SK-N-SH (cell line): ENCODE measurements around the gene AP4M1. TPM values are rescaled to one million over a fixed set of nuclear protein-coding genes. Genes with fewer than 3 reads are reported as not detected.

Experiments used
- CTCF ChIA-PET: fragments of 300-600, 350-600 bp; formaldehyde crosslinking; extraction: SDS; loops from one replicate; lab custom pipeline; 2021; lab: Yijun Ruan, JAX
- POLR2A ChIA-PET: fragments of 350-600 bp; sonication (Branson Sonifier 250); formaldehyde crosslinking; extraction: SDS; loops from one replicate; lab custom pipeline; 2020; ENCODE audit warnings: antibody characterized with exemption, inconsistent platforms; lab: Yijun Ruan, JAX
- DNase-seq: peaks from one replicate; pipeline ENCODE4 v3.0.0; 2012
- H2AFZ ChIP-seq: fragments of 200-600 bp; sonication (generic); 2 replicates; pipeline ENCODE4 v1.8.1; 2016; ENCODE audit warnings: antibody characterized with exemption, mild to moderate bottlenecking, low read depth
- H3F3A ChIP-seq: fragments of 200-600 bp; sonication (generic); replicated peaks from 2 replicates; pipeline ENCODE3; 2016; ENCODE audit warnings: antibody characterized with exemption, mild to moderate bottlenecking; ENCODE audit not compliant: insufficient read depth
- H3K27ac ChIP-seq, 2 experiments: fragments of 200-500 bp in 1 of 2; fragments of 200-600 bp in 1 of 2; sonication (Bioruptor generic) in 1 of 2; sonication (generic), shearing (Covaris generic) in 1 of 2; 2 replicates each; pipeline versions ENCODE4 v1.5.1 to v1.6.1; 2014 to 2016; ENCODE audit warnings: low read depth in 2 of 2, inconsistent platforms in 1 of 2, low read length in 1 of 2, mild to moderate bottlenecking in 1 of 2, mixed read lengths in 1 of 2
- H3K27me3 ChIP-seq: fragments of 200-600 bp; sonication (generic), shearing (Covaris generic); 2 replicates; pipeline ENCODE4 v1.6.1; 2016; ENCODE audit warnings: mixed run types; ENCODE audit not compliant: insufficient read depth
- H3K36me3 ChIP-seq, 2 experiments: fragments of 200-500 bp in 1 of 2; fragments of 200-600 bp in 1 of 2; sonication (Bioruptor generic) in 1 of 2; sonication (generic) in 1 of 2; replicated peaks in 1 of 2; 2 replicates each; pipeline versions ENCODE3 to v1.5.1; 2014 to 2016; ENCODE audit warnings: low read length in 1 of 2, mild to moderate bottlenecking in 1 of 2; ENCODE audit not compliant: insufficient read depth in 2 of 2, control insufficient read depth in 1 of 2
- H3K4me1 ChIP-seq, 2 experiments: fragments of 200-500 bp in 1 of 2; fragments of 200-600 bp in 1 of 2; sonication (Bioruptor generic) in 1 of 2; sonication (generic), shearing (Covaris generic) in 1 of 2; 2 replicates each; pipeline versions ENCODE4 v1.5.1 to v1.6.1; 2014 to 2016; ENCODE audit warnings: low read depth in 1 of 2, low read length in 1 of 2, mixed run types in 1 of 2; ENCODE audit not compliant: insufficient read depth in 2 of 2, control insufficient read depth in 1 of 2
- H3K4me2 ChIP-seq: fragments of 200-600 bp; sonication (generic), shearing (Covaris generic); 2 replicates; pipeline ENCODE4 v1.6.1; 2017; ENCODE audit warnings: mixed run types
- H3K4me3 ChIP-seq, 2 experiments: fragments of 200-500 bp in 1 of 2; fragments of 200-600 bp in 1 of 2; sonication (Bioruptor generic) in 1 of 2; sonication (generic), shearing (Covaris generic) in 1 of 2; 2 replicates each; pipeline versions ENCODE4 v1.5.1 to v1.8.1; 2014 to 2016; ENCODE audit warnings: low read depth in 2 of 2, inconsistent platforms in 1 of 2, low read length in 1 of 2, mild to moderate bottlenecking in 1 of 2, mixed read lengths in 1 of 2, moderate library complexity in 1 of 2
- H3K79me2 ChIP-seq: fragments of 200-600 bp; sonication (generic); 2 replicates; pipeline ENCODE4 v1.8.1; 2017; ENCODE audit warnings: mild to moderate bottlenecking; ENCODE audit not compliant: insufficient read depth
- H3K9ac ChIP-seq: fragments of 200-600 bp; sonication (generic); 2 replicates; pipeline ENCODE4 v1.6.1; 2017; ENCODE audit warnings: mixed run types
- H3K9me2 ChIP-seq: fragments of 200-600 bp; sonication (generic); 2 replicates; pipeline ENCODE4 v1.6.1; 2017; ENCODE audit warnings: mixed run types
- H3K9me3 ChIP-seq: fragments of 200-600 bp; sonication (generic); 2 replicates; pipeline ENCODE4 v1.6.1; 2017; ENCODE audit warnings: mixed run types, mild to moderate bottlenecking, moderate library complexity
- H4K20me1 ChIP-seq: fragments of 200-600 bp; sonication (generic); 2 replicates; pipeline ENCODE4 v1.6.1; 2017; ENCODE audit warnings: mild to moderate bottlenecking, mixed run types; ENCODE audit not compliant: insufficient read depth
- CHD2 ChIP-seq: fragments of 150-350 bp; IDR thresholded peaks from 2 replicates; pipeline ENCODE4 v1.6.1; 2018; ENCODE audit warnings: low read length; ENCODE audit not compliant: partially characterized antibody
- EZH2phosphoT487 ChIP-seq: fragments of 200-600 bp; sonication (generic); IDR thresholded peaks from 2 replicates; pipeline ENCODE4 v1.6.1; 2017; ENCODE audit warnings: low read depth, mixed run types, mild to moderate bottlenecking, antibody characterized with exemption, moderate library complexity, borderline replicate concordance
- FOSL2 ChIP-seq: IDR thresholded peaks from 2 replicates; pipeline ENCODE4 v1.4.0; 2012; ENCODE audit warnings: low read depth, mild to moderate bottlenecking, moderate library complexity, borderline replicate concordance
- FOXJ3 ChIP-seq: sonication (generic); formaldehyde crosslinking; IDR thresholded peaks from 2 replicates; pipeline ENCODE4 v1.5.1; 2020; ENCODE audit warnings: mild to moderate bottlenecking, missing genetic modification reagents
- FOXM1 ChIP-seq: IDR thresholded peaks from 2 replicates; pipeline ENCODE4 v1.4.0; 2012; ENCODE audit warnings: low read depth, mild to moderate bottlenecking
- GATA2 ChIP-seq: sonication (generic); formaldehyde crosslinking; IDR thresholded peaks from 2 replicates; pipeline ENCODE4 v1.5.0; 2020; ENCODE audit warnings: mild to moderate bottlenecking, missing genetic modification reagents
- IRF3 ChIP-seq: fragments of 150-350 bp; IDR thresholded peaks from 2 replicates; pipeline ENCODE4 v1.6.1; 2016; ENCODE audit warnings: mild to moderate bottlenecking, low read depth, low read length
- JUND ChIP-seq: IDR thresholded peaks from 2 replicates; pipeline ENCODE4 v1.4.0; 2012
- MAX ChIP-seq: IDR thresholded peaks from 2 replicates; pipeline ENCODE4 v1.4.0; 2012; ENCODE audit warnings: low read depth
- NFIC ChIP-seq: IDR thresholded peaks from 2 replicates; pipeline ENCODE4 v1.4.0; 2012; ENCODE audit warnings: borderline replicate concordance
- POLR2AphosphoS5 ChIP-seq: IDR thresholded peaks from 2 replicates; pipeline ENCODE4 v1.6.1; 2012; ENCODE audit warnings: low read depth, low read length
- RCOR1 ChIP-seq: fragments of 150-350 bp; IDR thresholded peaks from 2 replicates; pipeline ENCODE4 v1.6.1; 2017; ENCODE audit warnings: antibody characterized with exemption, low read length
- RFX5 ChIP-seq: IDR thresholded peaks from 2 replicates; pipeline ENCODE4 v1.6.1; 2012; ENCODE audit warnings: mild to moderate bottlenecking, improper control_type of control experiment, low read length
- SIN3A ChIP-seq: IDR thresholded peaks from 2 replicates; pipeline ENCODE4 v1.6.1; 2012; ENCODE audit warnings: low read depth, mild to moderate bottlenecking, low read length, moderate library complexity, borderline replicate concordance
- TAF1 ChIP-seq: IDR thresholded peaks from 2 replicates; pipeline ENCODE4 v1.6.1; 2012; ENCODE audit warnings: low read depth, mild to moderate bottlenecking, low read length, moderate library complexity, borderline replicate concordance
- TCF12 ChIP-seq: IDR thresholded peaks from 2 replicates; pipeline ENCODE4 v1.4.0; 2012
- USF2 ChIP-seq: fragments of 150-350 bp; IDR thresholded peaks from 2 replicates; pipeline ENCODE4 v1.6.1; 2017; ENCODE audit warnings: antibody characterized with exemption, low read length, low read depth, borderline replicate concordance
- ZBTB33 ChIP-seq: IDR thresholded peaks from 2 replicates; pipeline ENCODE4 v1.4.0; 2012; ENCODE audit warnings: low read depth, borderline replicate concordance
- WGBS: methylation state at CpG from one replicate; pipeline ENCODE4 v1.1.6; 2017; ENCODE audit warnings: low lambda C conversion rate; 5-methylcytosine and 5-hydroxymethylcytosine counted together
- polyA plus RNA-seq, 3 experiments: library from polyadenylated mRNA; depleted of rRNA; stranded (reverse); fragments of >200 nt; gene quantifications; 2 replicates each; pipeline ENCODE4 v1.2.3, GENCODE V29; 2012

Gene AP4M1
- polyA plus RNA-seq, 1 of the 3 experiments (the other 2 are of a cell fraction), result 35.0 TPM

- Histone ChIP-seq H3K9ac (no peak overlapping the region), H3F3A (peaks cover 32% of the 10 kb centered on the region), H3K79me2 (peaks cover 3% of the 10 kb centered on the region; the same call in 1 of the 2 replicates), H3K36me3 (peaks cover 39 to 47% of the 10 kb centered on the region in 2 experiments), H4K20me1 (no peaks in the 10 kb centered on the region), H2AFZ (no peak overlapping the region), H3K4me3 (no peak overlapping the region), H3K9me2 (no peaks in the 10 kb centered on the region), H3K4me2 (no peak overlapping the region), H3K4me1 (peaks cover 0 to 2% of the 10 kb centered on the region in 2 experiments; a peak in 2 of 4 replicates), H3K9me3 (no peaks in the 10 kb centered on the region), H3K27me3 (no peaks in the 10 kb centered on the region), H3K27ac (no peak overlapping the region)
- TF ChIP-seq ZBTB33 (no peak), FOXM1 (no peak), JUND (no peak), FOSL2 (no peak), TCF12 (no peak), POLR2AphosphoS5 (no peak), SIN3A (no peak), TAF1 (no peak), RCOR1 (no peak), IRF3 (no peak), MAX (no peak), EZH2phosphoT487 (no peak), FOXJ3 (CRISPR knock-in tag) (no peak), NFIC (no peak), RFX5 (no peak), USF2 (no peak), GATA2 (CRISPR knock-in tag) (no peak), CHD2 (no peak)
- ChIA-PET CTCF (no interaction called here), POLR2A (no interaction called here)
- no peak for DNase-seq
- WGBS, result 87% methylated on average over 11 of the region's 11 CpGs
These were observed 6.4 kb downstream of the AP4M1 start for GRCh38 chr7:100107890-100108289.
